Measurements from ENCODE around the gene MALRD1.

Gene MALRD1

GRCh38 chr10:19226025-19226424 lies 177.4 kb downstream of the MALRD1 start:
- DNase-seq (ENCODE audit: low read depth in 3 of 3), result no peak

- DNase-seq (ENCODE audit: low read depth in 3 of 3), result no peak
Observed at GRCh38 chr10:19231034-19231433, 182.4 kb downstream of the MALRD1 start.

GRCh38 chr10:19245889-19246752 lies 197.5 kb downstream of the MALRD1 start:
- DNase-seq (ENCODE audit: low read depth in 3 of 3), result no peak

- no peak for DNase-seq (ENCODE audit: low read depth in 3 of 3)
Observed at GRCh38 chr10:19247843-19248242, 199.2 kb downstream of the MALRD1 start.

GRCh38 chr10:19250546-19250945 lies 201.9 kb downstream of the MALRD1 start:
- DNase-seq (ENCODE audit: low read depth in 3 of 3), result no peak

GRCh38 chr10:19252531-19252930 lies 203.9 kb downstream of the MALRD1 start:
- DNase-seq (ENCODE audit: low read depth in 3 of 3), result no peak

GRCh38 chr10:19256331-19256730 lies 207.7 kb downstream of the MALRD1 start:
- no peak for DNase-seq (ENCODE audit: low read depth in 3 of 3)

GRCh38 chr10:19263262-19263661 lies 214.7 kb downstream of the MALRD1 start:
- no peak for DNase-seq (ENCODE audit: low read depth in 3 of 3)

DNA sequence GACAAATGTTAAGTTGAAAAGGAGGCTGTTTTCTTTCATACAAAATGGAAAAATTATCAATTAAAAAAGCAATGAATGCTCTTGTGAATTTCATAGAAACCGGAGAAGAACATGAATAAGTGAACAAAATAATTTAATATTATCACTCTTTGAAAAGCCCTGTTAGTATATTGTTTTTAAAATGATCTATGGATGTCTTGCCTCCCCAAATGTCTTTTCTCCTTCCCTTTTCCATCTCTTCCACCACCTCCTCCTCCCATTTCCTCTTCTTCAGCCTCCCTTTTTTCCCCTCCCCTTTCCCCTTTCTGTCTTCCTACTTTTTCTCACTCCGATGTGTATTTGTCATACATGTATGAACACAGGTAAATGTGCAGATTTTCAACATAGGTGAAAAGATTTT lies 234.7 kb downstream of the MALRD1 start:
- no peak for DNase-seq (ENCODE audit: low read depth in 3 of 3)

GRCh38 chr10:19283786-19284185 lies 235.2 kb downstream of the MALRD1 start:
- no peak for DNase-seq (ENCODE audit: low read depth in 3 of 3)

DNA sequence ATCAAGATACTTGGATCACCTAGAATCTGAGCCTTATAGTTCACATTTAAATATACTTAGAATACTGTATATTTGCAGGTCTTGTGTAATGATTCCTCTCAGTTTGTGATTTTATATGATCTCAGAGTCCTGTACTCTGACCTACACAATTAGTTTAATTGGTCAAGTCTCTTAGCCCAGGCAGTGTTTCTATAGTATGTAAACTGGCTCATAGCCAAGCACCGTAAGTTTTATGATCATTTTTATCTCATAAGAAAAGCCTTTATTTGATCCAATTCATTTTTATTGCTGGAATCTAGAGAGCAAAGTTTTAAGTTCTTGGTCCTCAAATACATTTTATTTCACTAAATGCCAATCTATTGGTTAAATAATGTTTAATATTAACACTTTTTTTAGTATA lies 242.2 kb downstream of the MALRD1 start:
- no peak for DNase-seq (ENCODE audit: low read depth in 3 of 3)

DNA sequence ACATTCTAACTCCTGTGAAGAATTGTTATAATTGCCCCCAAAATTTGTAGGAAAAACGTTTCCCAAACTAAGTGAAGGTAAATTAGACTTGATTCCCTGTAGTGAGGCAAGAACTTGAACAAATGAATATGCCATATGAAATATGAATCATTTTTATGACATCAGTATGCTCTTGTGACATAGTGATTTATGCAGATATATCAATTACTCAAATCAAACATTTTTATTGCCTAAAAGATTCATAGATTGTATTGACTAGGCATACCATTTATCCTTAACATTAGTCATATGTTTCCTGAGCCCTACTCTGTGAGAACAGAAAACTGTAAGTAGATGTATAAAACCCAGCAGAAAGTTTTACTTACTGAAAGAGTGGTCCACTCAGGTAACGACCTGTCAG lies 245.6 kb downstream of the MALRD1 start:
- DNase-seq (ENCODE audit: low read depth in 3 of 3), result no peak

- no peak for DNase-seq (ENCODE audit: low read depth in 3 of 3)
Observed at GRCh38 chr10:19299645-19300044, 251.0 kb downstream of the MALRD1 start.

- DNase-seq (ENCODE audit: low read depth in 3 of 3), result no peak
Observed at GRCh38 chr10:19302117-19302516, 253.5 kb downstream of the MALRD1 start.

DNA sequence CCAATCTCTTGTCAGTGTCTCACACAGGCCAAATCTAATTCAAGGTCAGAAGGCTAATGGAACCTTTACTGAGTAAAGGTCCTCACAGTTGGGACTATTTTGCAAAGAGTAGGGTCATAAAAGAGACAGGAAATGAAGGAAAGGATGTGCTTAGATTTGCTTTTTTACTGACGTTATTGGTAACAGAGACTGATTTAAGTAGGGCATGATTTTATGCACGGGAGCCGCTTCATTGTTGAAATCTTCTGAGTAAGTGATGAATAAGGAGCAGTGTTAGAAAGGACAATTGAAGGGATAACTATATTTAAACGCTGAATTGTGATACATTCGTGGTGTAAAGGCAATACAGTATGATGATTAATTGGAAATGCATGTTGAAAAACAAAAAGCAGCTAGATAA lies 261.5 kb downstream of the MALRD1 start:
- no peak for DNase-seq (ENCODE audit: low read depth in 3 of 3)

GRCh38 chr10:19316204-19316870 lies 267.7 kb downstream of the MALRD1 start:
- DNase-seq (ENCODE audit: low read depth in 3 of 3), result no peak

DNA sequence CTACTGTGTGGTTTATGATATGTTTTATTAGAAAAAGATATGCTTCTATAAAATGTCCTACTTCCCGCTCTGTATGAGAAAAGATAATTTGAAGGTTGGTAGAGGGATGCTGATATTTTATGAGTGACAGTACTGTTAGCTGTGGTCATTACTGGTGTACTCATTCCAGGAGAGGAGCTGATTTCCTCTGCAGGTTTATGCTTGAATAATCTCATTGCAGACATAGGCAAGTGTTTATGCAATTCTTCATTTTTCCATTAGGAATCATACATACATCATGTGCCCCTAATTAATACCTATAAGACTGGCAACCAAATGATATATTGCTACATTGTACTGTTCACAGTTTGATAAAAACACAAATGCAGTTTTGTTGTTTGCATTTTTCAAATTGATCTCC lies 269.4 kb downstream of the MALRD1 start:
- DNase-seq (ENCODE audit: low read depth in 3 of 3), result no peak

GRCh38 chr10:19325581-19325980 lies 277.0 kb downstream of the MALRD1 start:
- no peak for DNase-seq (ENCODE audit: low read depth in 3 of 3)

- no peak for DNase-seq (ENCODE audit: low read depth in 3 of 3)
Observed at GRCh38 chr10:19328582-19328981, 280.0 kb downstream of the MALRD1 start.

DNA sequence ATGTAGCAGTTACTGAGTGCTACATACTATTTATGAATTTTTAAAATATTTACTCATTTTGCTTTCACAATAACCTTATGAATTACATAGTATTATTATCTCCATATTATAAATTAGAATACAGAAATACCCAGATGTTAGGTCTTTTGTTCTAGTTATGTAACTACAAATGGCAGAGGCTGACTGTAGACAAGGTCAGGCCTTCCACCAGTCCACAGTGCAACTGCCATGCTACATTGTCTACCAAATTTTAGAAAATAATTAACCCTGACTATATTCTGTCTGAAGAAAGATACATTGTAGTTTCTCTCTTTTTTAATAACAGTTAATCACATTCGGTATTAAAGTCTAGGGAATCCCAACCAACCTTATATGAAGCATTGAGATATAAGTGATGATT lies 280.9 kb downstream of the MALRD1 start:
- no peak for DNase-seq (ENCODE audit: low read depth in 3 of 3)

GRCh38 chr10:19332304-19332703 lies 283.7 kb downstream of the MALRD1 start:
- no peak for DNase-seq (ENCODE audit: low read depth in 3 of 3)

GRCh38 chr10:19333631-19334030 lies 285.0 kb downstream of the MALRD1 start:
- no peak for DNase-seq (ENCODE audit: low read depth in 3 of 3)

- no peak for DNase-seq (ENCODE audit: low read depth in 3 of 3)
Observed at GRCh38 chr10:19347621-19348020, 299.0 kb downstream of the MALRD1 start.
